ENCODE measurements around the gene XXYLT1.

The XXYLT1 gene

DNA sequence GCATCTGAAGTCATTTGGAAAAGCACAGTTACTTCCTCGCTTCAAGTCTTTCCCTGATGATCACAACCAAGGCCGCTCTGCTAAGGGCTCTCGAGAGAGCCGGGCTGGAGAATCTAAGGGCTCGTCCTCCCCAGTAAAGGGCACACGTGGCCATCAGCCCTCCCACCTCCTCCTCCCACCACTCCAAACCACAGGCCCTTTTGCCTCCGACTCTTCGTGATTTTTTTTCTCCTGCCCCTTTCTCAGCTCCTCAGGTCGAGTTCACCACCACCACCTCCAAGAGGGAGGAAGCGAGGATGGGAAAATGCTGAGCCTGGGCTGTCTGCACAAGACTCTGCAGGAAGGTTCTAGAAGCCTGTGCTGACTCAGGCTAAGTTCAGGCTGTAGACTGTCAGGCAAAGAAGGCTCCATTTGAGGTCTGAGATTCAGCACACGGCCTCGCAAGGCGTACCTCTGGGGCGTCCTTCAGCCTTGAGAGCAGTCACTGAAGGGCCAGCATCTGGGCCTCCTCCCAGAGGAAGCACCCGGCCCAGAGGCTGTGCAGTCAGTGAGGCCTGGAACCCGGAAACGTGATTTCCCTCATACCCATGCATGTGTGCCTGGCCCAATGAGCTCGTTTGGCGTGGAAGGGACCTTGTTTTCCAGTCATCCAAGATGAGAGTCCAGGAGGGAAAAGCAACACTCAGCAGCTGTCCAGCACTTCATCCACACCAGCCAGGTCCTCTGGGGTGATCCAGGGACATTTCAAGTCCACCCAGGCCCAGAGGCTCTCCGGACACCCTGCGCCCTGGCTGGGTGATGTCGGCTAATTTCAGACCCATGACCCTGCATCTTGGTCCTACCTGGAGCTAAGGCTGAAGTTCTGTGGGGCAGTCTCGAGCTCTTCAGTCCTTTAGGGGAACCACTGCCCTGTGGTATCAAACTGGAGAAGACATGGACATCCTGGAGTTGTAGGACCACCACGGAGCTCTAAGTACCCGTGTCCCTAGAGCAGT lies 196.8 kb downstream of the XXYLT1 start:
- DNase-seq = peak; percentile 21

- DNase-seq = peak; percentile 20
Measured at GRCh38 chr3:195072916-195073564, 197.9 kb downstream of the XXYLT1 start.

DNA sequence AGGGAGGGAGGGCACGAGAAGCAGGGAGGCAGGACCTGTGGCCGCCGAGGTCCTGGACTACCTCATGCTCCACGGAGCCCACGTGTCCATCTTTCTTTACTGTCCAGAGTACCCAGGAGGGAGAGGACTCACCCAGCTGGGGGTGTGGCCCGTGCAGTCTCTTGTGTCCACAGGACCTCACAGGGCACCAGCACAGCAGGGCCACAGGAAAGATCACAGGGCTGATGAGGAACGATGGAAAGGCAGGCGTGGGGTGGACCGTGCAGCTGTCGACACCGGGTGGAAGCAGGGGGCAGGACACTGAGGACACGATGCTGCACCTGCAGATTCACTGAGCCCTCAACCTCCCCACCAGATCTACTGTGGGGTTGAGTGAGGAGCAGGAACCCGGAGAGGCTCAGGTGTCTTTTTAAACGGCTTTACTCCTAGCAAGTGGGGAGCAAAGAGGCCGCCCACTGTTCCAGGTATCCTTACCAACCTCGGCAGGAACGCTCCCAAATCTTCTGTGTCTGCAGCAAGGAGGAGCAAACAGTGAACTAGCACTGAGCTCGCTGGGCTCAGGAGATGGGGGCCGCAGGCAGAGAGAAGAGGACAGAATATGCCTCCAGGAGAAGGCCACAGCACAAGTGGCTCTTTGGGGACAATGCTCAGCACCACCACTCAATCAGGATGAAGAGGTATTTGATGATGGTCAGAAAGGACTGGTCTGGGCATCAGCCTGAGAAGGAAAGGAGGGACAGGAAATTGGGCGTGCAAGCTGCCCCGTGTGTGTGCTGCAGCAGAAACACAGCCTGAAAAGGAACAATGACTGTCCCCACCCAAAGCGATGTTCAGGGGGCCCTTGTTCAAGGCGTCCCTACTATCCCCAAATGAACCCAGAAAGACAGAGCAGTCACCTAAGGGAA lies 198.8 kb downstream of the XXYLT1 start:
- peak; percentile 39 for DNase-seq

DNA sequence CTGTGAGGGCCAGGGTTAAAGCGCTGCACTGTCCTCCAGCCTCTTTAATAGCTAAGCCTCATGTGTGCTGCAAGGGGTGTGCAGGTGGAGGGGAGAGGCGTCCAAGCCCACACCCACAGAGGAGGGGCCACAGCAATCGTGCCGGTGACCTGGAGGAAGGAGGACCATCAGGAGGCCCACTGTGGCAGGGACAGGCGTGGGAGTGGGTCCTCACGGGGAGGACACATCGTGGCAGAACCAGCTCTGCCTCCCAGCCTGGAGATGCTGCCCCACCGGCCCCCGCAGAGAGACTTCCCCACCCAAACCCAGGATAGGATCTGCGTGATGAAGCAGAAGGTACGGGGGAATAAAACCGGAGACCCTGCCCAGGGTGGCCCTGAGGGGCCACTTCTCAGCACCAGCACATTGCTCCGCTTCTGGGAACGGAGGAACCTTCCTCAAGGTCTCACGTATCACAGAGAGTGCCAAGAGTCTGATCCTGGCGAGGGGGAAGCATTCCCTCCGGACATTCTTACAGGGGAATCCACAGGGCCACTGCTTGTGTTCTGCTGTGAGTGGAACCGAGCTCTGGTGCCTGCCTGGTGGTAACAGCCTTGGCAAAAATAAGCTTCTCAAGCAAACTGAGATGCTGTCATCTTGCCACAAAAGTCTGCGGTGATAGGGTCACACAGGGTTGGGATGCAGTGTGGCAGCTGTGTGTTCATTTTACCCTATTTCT lies 199.8 kb downstream of the XXYLT1 start:
- peak; percentile 25 for DNase-seq

DNA sequence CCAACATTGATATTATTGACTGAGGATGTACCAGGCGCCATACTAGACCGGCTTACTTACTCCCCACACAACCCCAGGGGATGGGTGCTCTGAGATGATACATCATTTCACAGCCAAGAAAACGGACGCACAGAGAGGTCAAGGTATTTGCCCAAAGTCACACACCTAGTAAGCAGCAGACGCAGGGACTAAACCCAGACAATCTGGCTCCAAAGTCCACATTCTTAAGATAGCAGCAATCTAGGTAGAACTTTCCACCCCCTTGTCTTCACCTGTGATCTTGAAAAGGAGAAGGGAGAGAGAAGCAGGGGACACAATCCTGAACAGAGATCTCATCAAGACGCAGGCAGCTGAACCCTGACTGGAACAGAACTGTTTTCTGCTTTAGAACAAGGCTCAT lies 200.6 kb downstream of the XXYLT1 start:
- peak; percentile 17 for DNase-seq

- peak; percentile 30 for DNase-seq
Measured at GRCh38 chr3:195069501-195070251, 201.3 kb downstream of the XXYLT1 start.

DNA sequence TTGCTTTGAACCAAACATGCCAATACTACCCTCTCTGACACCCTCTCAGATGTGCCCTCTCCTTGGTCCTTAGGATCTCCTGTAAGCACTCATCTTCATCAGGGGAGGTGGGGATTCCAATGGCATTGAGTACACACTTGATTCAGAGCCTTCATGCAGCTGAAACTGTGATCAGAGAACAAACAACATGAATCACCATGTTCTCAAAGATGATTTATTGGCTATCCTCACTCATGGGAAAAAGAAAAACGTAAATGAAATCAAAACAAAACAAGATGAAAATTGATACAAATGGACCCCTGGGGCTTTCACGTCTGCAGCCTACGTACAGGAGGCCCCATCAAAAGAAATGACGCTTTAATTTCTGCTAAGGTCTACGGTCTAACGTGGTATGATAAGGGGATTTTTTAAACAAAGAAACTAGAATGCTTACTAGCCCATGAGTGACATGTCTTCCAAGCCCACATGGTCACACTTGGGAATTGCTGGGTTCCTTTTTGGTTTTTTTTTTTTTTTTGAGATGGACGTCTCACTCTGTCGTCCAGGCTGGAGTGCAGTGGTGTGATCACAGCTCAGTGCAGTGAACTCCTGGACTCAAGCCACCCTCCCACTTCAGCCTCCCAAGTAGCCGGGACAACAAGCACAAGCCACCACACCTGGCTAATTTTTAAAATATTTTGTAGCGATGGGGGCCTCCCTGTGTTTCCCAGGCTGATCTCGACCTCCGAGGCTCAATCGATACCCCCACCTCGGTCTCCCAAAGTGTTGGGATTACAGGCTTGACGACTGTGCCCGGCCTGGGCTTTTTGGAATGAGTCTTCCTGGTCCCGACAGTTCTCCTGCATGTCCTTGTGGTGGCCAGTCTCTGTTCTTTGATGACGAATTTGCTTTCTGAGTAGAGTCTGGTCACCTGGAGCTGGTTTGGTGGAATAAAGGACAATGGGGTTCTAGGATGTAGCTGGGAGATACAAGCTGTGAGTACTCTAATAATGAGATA lies 202.6 kb downstream of the XXYLT1 start:
- DNase-seq = peak; percentile 22

- DNase-seq = no peak
Measured at GRCh38 chr3:195066441-195066841, 204.5 kb downstream of the XXYLT1 start.

DNA sequence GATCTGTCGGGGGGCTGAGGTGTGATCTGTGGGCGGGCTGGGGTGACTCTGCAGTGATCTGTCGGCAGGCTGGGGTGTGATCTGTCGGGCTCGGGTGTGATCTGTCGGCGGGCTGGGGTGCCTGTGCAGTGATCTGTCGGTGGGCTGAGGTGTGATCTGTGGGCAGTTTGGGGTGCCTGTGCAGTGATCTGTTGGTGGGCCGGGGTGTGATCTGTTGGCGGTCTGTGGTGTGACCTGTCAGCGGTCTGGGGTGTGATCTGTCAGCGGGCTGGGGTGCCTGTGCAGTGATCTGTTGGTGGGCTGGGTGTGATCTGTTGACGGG lies 205.1 kb downstream of the XXYLT1 start:
- no peak for DNase-seq

GRCh38 chr3:195065142-195065863 lies 205.7 kb downstream of the XXYLT1 start:
- DNase-seq = no peak

GRCh38 chr3:195064300-195064931 lies 206.5 kb downstream of the XXYLT1 start:
- DNase-seq = no peak

DNA sequence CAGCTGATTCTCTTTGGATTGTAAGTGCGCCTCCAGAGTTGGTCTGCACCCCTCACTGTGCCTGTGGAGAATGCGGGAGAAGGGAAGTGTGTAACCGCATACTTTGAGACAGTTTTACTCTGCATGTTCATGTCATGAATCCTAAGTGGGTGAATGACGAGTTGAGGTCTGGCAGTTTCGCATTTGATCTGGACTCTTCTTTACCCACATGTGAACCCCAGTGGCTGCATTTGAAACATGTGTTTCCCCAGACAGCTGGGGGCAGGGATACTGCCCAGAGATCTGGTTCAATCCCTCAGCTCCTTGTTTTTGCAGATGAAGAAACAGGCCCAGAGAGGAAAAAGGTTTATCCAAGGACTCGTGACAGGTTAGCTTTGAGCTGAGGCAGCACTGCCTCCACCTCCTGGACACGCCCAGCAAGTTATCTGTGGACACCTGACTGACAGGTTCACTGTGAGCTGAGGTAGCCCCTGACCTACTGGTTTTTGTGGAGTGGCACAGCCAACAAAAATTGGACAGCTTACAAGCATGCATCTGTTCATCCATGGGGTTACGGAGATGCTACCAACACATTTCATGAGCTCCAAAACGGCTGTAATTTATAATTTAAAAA lies 207.3 kb downstream of the XXYLT1 start:
- no peak for DNase-seq

DNA sequence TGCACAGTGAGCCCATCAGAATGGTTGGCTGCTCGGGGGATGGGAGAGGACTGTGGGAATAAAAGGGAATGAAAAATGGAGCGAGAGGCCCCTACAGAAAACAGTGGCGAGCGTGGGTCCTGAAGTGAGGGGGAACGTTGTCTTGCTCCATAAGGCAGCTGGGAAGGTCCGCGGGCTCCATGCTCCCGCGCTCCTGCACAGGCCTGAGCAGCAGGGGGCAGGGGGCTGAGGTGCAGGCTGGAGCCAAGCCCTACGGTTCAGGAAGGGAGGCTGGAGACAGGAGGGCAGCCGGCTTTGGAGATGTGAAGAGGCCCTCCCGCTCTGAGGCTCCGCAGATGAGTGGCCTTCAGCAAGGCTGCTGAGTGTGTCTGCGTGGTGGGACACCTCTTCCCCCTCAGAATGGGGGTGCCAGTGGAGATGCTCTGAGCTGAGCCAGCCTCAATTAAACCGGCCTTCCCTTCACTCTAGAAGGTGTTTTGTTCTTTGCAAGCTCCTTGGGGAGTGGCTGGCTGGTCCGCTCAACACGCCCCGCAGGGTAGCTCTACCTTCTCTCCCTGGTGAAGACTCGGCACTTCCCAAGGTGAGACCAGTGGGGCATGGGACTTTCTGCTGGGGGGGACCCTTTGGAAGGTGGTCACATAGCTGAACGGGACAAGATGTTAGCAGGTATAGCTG lies 208.0 kb downstream of the XXYLT1 start:
- DNase-seq = no peak

DNA sequence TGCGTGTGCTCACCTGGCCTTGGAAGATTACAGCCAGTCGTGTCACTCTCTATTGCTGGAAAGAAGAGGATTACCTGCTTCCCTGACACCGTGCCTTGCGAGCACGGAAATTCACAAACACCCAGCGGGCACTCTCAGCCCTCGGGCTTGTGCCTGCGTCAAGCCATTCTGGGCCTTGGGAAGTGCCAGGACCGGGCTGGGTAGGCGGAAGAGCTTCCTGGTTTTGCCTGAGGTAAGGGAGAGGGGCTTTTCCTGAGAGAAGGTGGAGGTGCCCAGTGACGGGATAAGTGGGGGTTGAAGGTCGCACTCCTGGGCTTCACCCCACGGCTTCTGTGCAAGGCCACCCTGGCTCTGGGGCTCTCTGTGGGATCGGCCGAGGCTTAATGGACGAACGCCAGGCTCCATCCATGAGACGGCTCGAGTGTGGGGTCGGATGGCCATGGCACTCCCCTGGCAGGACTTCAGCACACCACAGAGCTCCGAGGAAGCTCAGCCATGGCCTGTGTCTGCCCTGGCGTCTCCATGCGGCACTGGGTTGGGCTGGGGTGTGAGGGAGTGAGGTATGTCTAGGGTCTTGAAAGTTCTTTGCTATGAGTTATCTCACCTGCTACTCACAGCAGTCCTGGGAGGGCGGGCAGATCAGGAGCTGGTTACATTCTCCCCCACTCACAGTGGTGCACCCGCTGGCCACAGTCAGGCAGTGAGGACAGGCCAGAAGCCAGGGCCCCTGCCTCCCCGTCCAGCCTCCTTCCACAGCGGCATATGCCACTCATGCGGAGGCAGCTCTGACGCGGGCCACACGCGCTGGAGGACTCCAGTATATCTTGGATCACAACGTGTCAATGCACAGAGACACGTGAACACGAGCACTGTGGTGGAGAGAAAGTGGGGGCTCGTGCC lies 209.0 kb downstream of the XXYLT1 start:
- no peak for DNase-seq

GRCh38 chr3:195060531-195061291 lies 210.2 kb downstream of the XXYLT1 start:
- DNase-seq = no peak

DNA sequence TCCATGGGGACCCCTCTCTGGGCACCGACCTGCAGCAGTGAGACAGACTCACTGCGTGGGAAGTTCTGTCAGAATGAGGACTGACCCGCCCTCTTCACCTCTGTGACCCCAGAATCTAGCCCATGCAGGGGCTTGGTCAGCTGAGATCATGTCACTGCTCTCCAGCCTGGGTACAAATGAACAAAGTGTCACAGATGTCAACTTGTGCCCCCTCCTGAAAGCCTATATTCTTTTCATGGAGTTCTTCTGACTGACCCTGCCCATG lies 210.8 kb downstream of the XXYLT1 start:
- no peak for DNase-seq
